HepG2 (cell line): ENCODE results near the gene SIK2. TPM values are rescaled to one million over a fixed set of nuclear protein-coding genes. Genes with fewer than 3 reads are reported as not detected.

Experiments
- ATAC-seq: fragments of 200-7000 bp; cut with Tn5 transposase; 3 replicates; pipeline ENCODE4 v1.9.1; 2020; ENCODE audit warnings: mild to moderate bottlenecking, moderate library complexity
- BruUV-seq: library from RNA; stranded (reverse); fragments of 400-500 nt; replicated peaks from 2 replicates; lab custom pipeline; 2021; lab: Mats Ljungman, UMichigan
- CTCF ChIA-PET: fragments of 300-600 bp; formaldehyde crosslinking; extraction: SDS; loops from one replicate; lab custom pipeline; 2021; ENCODE audit warnings: low total read pairs, inconsistent platforms, low intra/inter-chr PET ratio; lab: Yijun Ruan, JAX
- POLR2A ChIA-PET: fragments of 350-600 bp; sonication (Branson Sonifier 250); formaldehyde crosslinking; loops from one replicate; lab custom pipeline; 2020; ENCODE audit warnings: antibody characterized with exemption, inconsistent platforms; lab: Yijun Ruan, JAX
- DNase-seq: peaks from one replicate; pipeline ENCODE4 v3.0.0-alpha.2; 2015; ENCODE audit warnings: low spot score
- FAIRE-seq: peaks from 3 replicates; lab custom pipeline; 2011; peaks lifted over from hg19 to GRCh38; lab: Jason Lieb, UNC
- H2AFZ ChIP-seq: one replicate; pipeline ENCODE4 v1.6.1; 2011; ENCODE audit warnings: low read length, inconsistent platforms
- H3K27ac ChIP-seq: fragments of 300-600 bp; 3 replicates; pipeline ENCODE4 v1.8.0; 2011; ENCODE audit warnings: mixed run types, mild to moderate bottlenecking, mixed read lengths, low read length, inconsistent platforms; ENCODE audit not compliant: insufficient read depth; ENCODE audit errors: extremely low read length
- H3K27me3 ChIP-seq, 2 experiments: fragments of 200-600 bp in 1 of 2; 2 replicates in 1 of 2; 3 replicates in 1 of 2; pipeline versions ENCODE4 v1.6.0 to v1.8.0; 2011; ENCODE audit warnings: low read length in 2 of 2, mild to moderate bottlenecking in 2 of 2, moderate library complexity in 2 of 2, inconsistent platforms in 1 of 2; ENCODE audit not compliant: insufficient read depth in 2 of 2, control insufficient read depth in 1 of 2
- H3K36me3 ChIP-seq, 2 experiments: fragments of 200-600 bp in 1 of 2; replicated peaks in 1 of 2; 2 replicates in 1 of 2; 3 replicates in 1 of 2; pipeline versions ENCODE4 v1.5.1 to v1.8.0; 2011; ENCODE audit warnings: low read length in 2 of 2, inconsistent platforms in 1 of 2; ENCODE audit not compliant: insufficient read depth in 2 of 2, control insufficient read depth in 1 of 2
- H3K4me1 ChIP-seq: 2 replicates; pipeline ENCODE4 v1.5.1; 2012; ENCODE audit warnings: low read length, inconsistent platforms; ENCODE audit not compliant: insufficient read depth
- H3K4me2 ChIP-seq: 2 replicates; pipeline ENCODE4 v1.6.0; 2011; ENCODE audit warnings: low read depth, low read length, inconsistent platforms
- H3K4me3 ChIP-seq, 3 experiments: fragments of 200-600 bp in 1 of 3; sonication (generic), shearing (Covaris generic) in 1 of 3; replicated peaks in 1 of 3; 2 replicates each; pipeline ENCODE4 v1.5.1; 2011 to 2016; ENCODE audit warnings: low read length in 3 of 3, inconsistent platforms in 2 of 3, low read depth in 2 of 3, mild to moderate bottlenecking in 2 of 3, control low read depth in 1 of 3, mixed read lengths in 1 of 3; ENCODE audit not compliant: insufficient read depth in 1 of 3
- H3K79me2 ChIP-seq: one replicate; pipeline ENCODE4 v1.6.1; 2011; ENCODE audit warnings: low read length, inconsistent platforms; ENCODE audit not compliant: insufficient read depth
- H3K9ac ChIP-seq: 2 replicates; pipeline ENCODE4 v1.6.0; 2011; ENCODE audit warnings: mild to moderate bottlenecking, low read depth, low read length, inconsistent platforms; ENCODE audit not compliant: insufficient read depth
- H3K9me3 ChIP-seq: 2 replicates; pipeline ENCODE4 v1.5.1; 2012; ENCODE audit warnings: mild to moderate bottlenecking, low read length
- H4K20me1 ChIP-seq: 2 replicates; pipeline ENCODE4 v1.6.0; 2011; ENCODE audit warnings: inconsistent platforms, mild to moderate bottlenecking, low read length, moderate library complexity; ENCODE audit not compliant: insufficient read depth
- BORCS8-MEF2B ChIP-seq: sonication (generic); formaldehyde crosslinking; IDR thresholded peaks from 2 replicates; pipeline ENCODE4 v1.8.0; 2022; ENCODE audit warnings: mild to moderate bottlenecking, missing genetic modification reagents
- ELF3 ChIP-seq: IDR thresholded peaks from 2 replicates; pipeline ENCODE4 v1.6.1; 2016; ENCODE audit warnings: missing genetic modification reagents, missing compliant biosample characterization
- FOXO1 ChIP-seq: sonication (generic); formaldehyde crosslinking; IDR thresholded peaks from 2 replicates; pipeline ENCODE4 v1.4.0; 2020; ENCODE audit warnings: missing genetic modification reagents
- IKZF4 ChIP-seq: sonication (generic); formaldehyde crosslinking; IDR thresholded peaks from 2 replicates; pipeline ENCODE4 v1.5.1; 2020; ENCODE audit warnings: borderline replicate concordance, mild to moderate bottlenecking, low read depth, missing genetic modification reagents; ENCODE audit errors: not compliant biosample characterization
- KLF9 ChIP-seq: IDR thresholded peaks from 2 replicates; pipeline ENCODE4 v1.6.1; 2016; ENCODE audit warnings: low read depth
- NFYC ChIP-seq: IDR thresholded peaks from 2 replicates; pipeline ENCODE4 v1.6.1; 2016; ENCODE audit warnings: missing genetic modification reagents, missing compliant biosample characterization
- PRPF4 ChIP-seq: fragments of 200-400 bp; formaldehyde crosslinking; IDR thresholded peaks from 2 replicates; pipeline ENCODE4 v1.6.1; 2016; ENCODE audit warnings: low read length, low read depth; ENCODE audit not compliant: poor library complexity, severe bottlenecking
- RORA ChIP-seq: sonication (generic); formaldehyde crosslinking; IDR thresholded peaks from 2 replicates; pipeline ENCODE4 v1.5.0; 2020; ENCODE audit warnings: mild to moderate bottlenecking, missing genetic modification reagents, moderate library complexity
- SAFB2 ChIP-seq: sonication (generic); formaldehyde crosslinking; IDR thresholded peaks from 2 replicates; pipeline ENCODE4 v1.5.1; 2020; ENCODE audit warnings: missing genetic modification reagents, low read depth, mild to moderate bottlenecking, borderline replicate concordance
- SRSF4 ChIP-seq: fragments of 200-400 bp; formaldehyde crosslinking; IDR thresholded peaks from one replicate; pipeline ENCODE4 v1.6.1; 2018; ENCODE audit warnings: mild to moderate bottlenecking, low read depth, low read length, moderate library complexity; ENCODE audit not compliant: poor library complexity, severe bottlenecking
- TBP ChIP-seq: sonication (generic); formaldehyde crosslinking; IDR thresholded peaks from 2 replicates; pipeline ENCODE4 v1.5.0; 2020; ENCODE audit warnings: missing genetic modification reagents
- ZFP36L1 ChIP-seq: sonication (generic); formaldehyde crosslinking; IDR thresholded peaks from 2 replicates; pipeline ENCODE4 v1.8.0; 2022; ENCODE audit warnings: mild to moderate bottlenecking, missing genetic modification reagents, moderate library complexity
- ZFY ChIP-seq: sonication (generic); formaldehyde crosslinking; IDR thresholded peaks from 2 replicates; pipeline ENCODE4 v1.4.0; 2020; ENCODE audit warnings: missing genetic modification reagents
- ZNF17 ChIP-seq: sonication (generic); formaldehyde crosslinking; IDR thresholded peaks from 2 replicates; pipeline ENCODE4 v1.5.0; 2020; ENCODE audit warnings: mild to moderate bottlenecking, missing genetic modification reagents
- ZNF557 ChIP-seq: sonication (generic); formaldehyde crosslinking; IDR thresholded peaks from 2 replicates; pipeline ENCODE4 v1.4.0; 2020; ENCODE audit warnings: missing genetic modification reagents
- ZNF75D ChIP-seq: sonication (generic); formaldehyde crosslinking; IDR thresholded peaks from 2 replicates; pipeline ENCODE4 v1.8.1; 2023; ENCODE audit warnings: missing genetic modification reagents, mild to moderate bottlenecking, borderline replicate concordance
- WGBS: methylation state at CpG from one replicate; pipeline ENCODE4 v1.1.6; 2017; ENCODE audit warnings: low lambda C conversion rate; 5-methylcytosine and 5-hydroxymethylcytosine counted together
- in situ Hi-C: cut with HindIII; loops from 2 replicates; pipeline ENCODE4 v1.10.0; 2017; ENCODE audit warnings: low pct_unique_long_range_greater_than_20kb; ENCODE audit not compliant: extremely low pct_ligation_motif_present
- intact Hi-C: fragments of 100-400 bp; cut with micrococcal nuclease; formaldehyde crosslinking; loops from one replicate; pipeline ENCODE4 v1.10.0; 2022; ENCODE audit not compliant: unreplicated experiment
- polyA plus RNA-seq, 8 experiments: library from polyadenylated mRNA; depleted of rRNA in 3 of 8; stranded (reverse) in 7 of 8; unstranded in 1 of 8; fragments of >200 nt; fragmentation: Illumina TruSeq in 4 of 8; extraction: Trizol in 4 of 8; gene quantifications; 2 replicates each; pipeline versions ENCODE4 v1.2.1 to v1.2.3, GENCODE V29; 2011 to 2016; ENCODE audit warnings: low read depth in 4 of 8, missing spikeins in 1 of 8, mixed read lengths in 1 of 8; ENCODE audit not compliant: insufficient read depth in 1 of 8
- total RNA-seq, 5 experiments: library from RNA; depleted of rRNA; stranded (reverse); fragments of >200 nt; fragmentation: Illumina TruSeq; extraction: Trizol; gene quantifications; 2 replicates each; pipeline ENCODE4 v1.2.3, GENCODE V29; 2016; ENCODE audit warnings: low read depth in 1 of 5
- TF ChIP-seq, protein P1 (sequence below): sonication (generic); formaldehyde crosslinking; IDR thresholded peaks from 2 replicates; pipeline ENCODE4 v1.4.0; 2020; ENCODE audit warnings: missing genetic modification reagents
- TF ChIP-seq, protein P2 (sequence below): sonication (generic); formaldehyde crosslinking; conservative IDR thresholded peaks from 2 replicates; pipeline ENCODE4 v1.4.0; 2020; ENCODE audit warnings: missing genetic modification reagents

Gene SIK2
- total and polyA plus RNA-seq, 2 of the 13 experiments (the other 11 are each of a cell fraction or from before 2014, with no cell fraction given) = 8.1 to 15.4 TPM

DNA sequence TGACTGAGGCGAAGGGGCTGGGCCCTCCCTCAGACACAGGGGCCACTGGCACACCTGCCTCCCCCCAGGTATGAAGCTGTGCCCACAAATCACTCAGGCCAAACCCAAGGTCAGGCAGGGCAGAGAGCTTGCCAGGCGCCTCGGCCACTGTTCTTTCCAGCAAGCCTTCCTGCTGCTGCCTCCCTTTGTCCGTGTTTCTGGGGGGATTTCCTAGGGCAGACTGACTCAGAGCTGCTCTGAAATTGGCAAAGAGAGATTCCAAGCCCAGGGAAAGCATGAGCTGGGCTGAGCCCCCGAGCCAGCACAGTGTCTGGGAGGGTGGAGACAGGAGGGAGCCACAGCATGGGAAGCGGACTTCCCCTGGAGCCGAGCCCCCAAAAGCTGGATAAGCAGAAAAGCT is 130.8 kb downstream of the SIK2 start:
- Histone ChIP-seq H3K27ac (no peak overlapping the region), H3K9me3 (no peaks in the 10 kb centered on the region), H3K79me2 (no peaks in the 10 kb centered on the region), H3K36me3 (0 out of 5 replicates have a peak, but pooled peaks cover 1 to 3% of the 10 kb centered on the region in 2 experiments), H2AFZ (no peak overlapping the region), H3K4me2 (no peak overlapping the region), H3K4me3 (no peak overlapping the region), H3K4me1 (peaks cover 9% of the 10 kb centered on the region), H3K9ac (no peak overlapping the region), H4K20me1 (no peaks in the 10 kb centered on the region), H3K27me3 (no peaks in the 10 kb centered on the region)
- FAIRE-seq = no peak
- TF ChIP-seq PRPF4 (no peak), NFYC (CRISPR knock-in tag) (no peak), IKZF4 (no peak), BORCS8-MEF2B (CRISPR knock-in tag) (no peak), ZNF75D (CRISPR knock-in tag) (no peak), ZNF17 (CRISPR knock-in tag) (no peak), SRSF4 (no peak), KLF9 (CRISPR knock-in tag) (no peak), RORA (CRISPR knock-in tag) (no peak), ZFP36L1 (CRISPR knock-in tag) (no peak), ZNF557 (CRISPR knock-in tag) (no peak), ZFY (CRISPR knock-in tag) (no peak), FOXO1 (CRISPR knock-in tag) (no peak), SAFB2 (CRISPR knock-in tag) (no peak), ELF3 (no peak), TBP (CRISPR knock-in tag) (no peak)
- TF ChIP-seq, protein P1, sequence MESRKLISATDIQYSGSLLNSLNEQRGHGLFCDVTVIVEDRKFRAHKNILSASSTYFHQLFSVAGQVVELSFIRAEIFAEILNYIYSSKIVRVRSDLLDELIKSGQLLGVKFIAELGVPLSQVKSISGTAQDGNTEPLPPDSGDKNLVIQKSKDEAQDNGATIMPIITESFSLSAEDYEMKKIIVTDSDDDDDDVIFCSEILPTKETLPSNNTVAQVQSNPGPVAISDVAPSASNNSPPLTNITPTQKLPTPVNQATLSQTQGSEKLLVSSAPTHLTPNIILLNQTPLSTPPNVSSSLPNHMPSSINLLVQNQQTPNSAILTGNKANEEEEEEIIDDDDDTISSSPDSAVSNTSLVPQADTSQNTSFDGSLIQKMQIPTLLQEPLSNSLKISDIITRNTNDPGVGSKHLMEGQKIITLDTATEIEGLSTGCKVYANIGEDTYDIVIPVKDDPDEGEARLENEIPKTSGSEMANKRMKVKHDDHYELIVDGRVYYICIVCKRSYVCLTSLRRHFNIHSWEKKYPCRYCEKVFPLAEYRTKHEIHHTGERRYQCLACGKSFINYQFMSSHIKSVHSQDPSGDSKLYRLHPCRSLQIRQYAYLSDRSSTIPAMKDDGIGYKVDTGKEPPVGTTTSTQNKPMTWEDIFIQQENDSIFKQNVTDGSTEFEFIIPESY (CRISPR knock-in tag) = no peak
- TF ChIP-seq, protein P2, sequence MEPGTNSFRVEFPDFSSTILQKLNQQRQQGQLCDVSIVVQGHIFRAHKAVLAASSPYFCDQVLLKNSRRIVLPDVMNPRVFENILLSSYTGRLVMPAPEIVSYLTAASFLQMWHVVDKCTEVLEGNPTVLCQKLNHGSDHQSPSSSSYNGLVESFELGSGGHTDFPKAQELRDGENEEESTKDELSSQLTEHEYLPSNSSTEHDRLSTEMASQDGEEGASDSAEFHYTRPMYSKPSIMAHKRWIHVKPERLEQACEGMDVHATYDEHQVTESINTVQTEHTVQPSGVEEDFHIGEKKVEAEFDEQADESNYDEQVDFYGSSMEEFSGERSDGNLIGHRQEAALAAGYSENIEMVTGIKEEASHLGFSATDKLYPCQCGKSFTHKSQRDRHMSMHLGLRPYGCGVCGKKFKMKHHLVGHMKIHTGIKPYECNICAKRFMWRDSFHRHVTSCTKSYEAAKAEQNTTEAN = no peak
- intact Hi-C loops (no loop called here), in situ Hi-C loops (no loop called here)
- POLR2A ChIA-PET = no interaction called here
- BruUV-seq = no TSS peak
- ATAC-seq = no peak
- no peak for DNase-seq
- WGBS = 98% methylated on average over 6 of the region's 7 CpGs
- CTCF ChIA-PET = no interaction called here
